ENCODE results near the gene BCL2L1.

GRCh38 chr20:31704225-31705119 is 18.2 kb downstream of the BCL2L1 start:
- TF ChIP-seq CTCF (IDR thresholded peaks at IDR 0.05; ENCODE audit: low read length) (no peak), EZH2 (IDR thresholded peaks at IDR 0.05; ENCODE audit: borderline replicate concordance, low read length) (no peak)

Data from OCI-LY1 (cell line).